Neural cell (in vitro differentiated cells): ENCODE data around the gene ZNF516. TPM values are rescaled to one million over a fixed set of nuclear protein-coding genes. Genes with fewer than 3 reads are reported as not detected.
A peak's percentile ranks its signal among the peaks of the same experiment; 100 is the strongest.

Experiments
- H2AFZ ChIP-seq: fragments of 200-600, 300-800 bp; sonication (generic), shearing (Covaris generic); 2 replicates; pipeline ENCODE4 v1.6.0; 2014; ENCODE audit warnings: low read depth, mild to moderate bottlenecking, antibody characterized with exemption, low read length, moderate library complexity
- H3F3A ChIP-seq: fragments of 200-600 bp; shearing (Covaris generic); 2 replicates; pipeline ENCODE4 v1.6.1; 2016; ENCODE audit warnings: mild to moderate bottlenecking, moderate library complexity, mixed read lengths, antibody characterized with exemption, low read length; ENCODE audit not compliant: insufficient read depth, poor library complexity, severe bottlenecking
- H3K27ac ChIP-seq: fragments of 200-600, 300-800 bp; sonication (generic), shearing (Covaris generic); 2 replicates; pipeline ENCODE4 v1.5.1; 2014; ENCODE audit warnings: mild to moderate bottlenecking, low read length, moderate library complexity
- H3K27me3 ChIP-seq: fragments of 300-800, 200-600 bp; sonication (generic), shearing (Covaris generic); 2 replicates; pipeline ENCODE4 v1.6.0; 2014; ENCODE audit warnings: mild to moderate bottlenecking, low read depth, low read length, moderate library complexity; ENCODE audit not compliant: insufficient read depth
- H3K36me3 ChIP-seq: fragments of 300-800, 200-600 bp; sonication (generic), shearing (Covaris generic); 2 replicates; pipeline ENCODE4 v1.5.1; 2014; ENCODE audit warnings: mild to moderate bottlenecking, antibody characterized with exemption, low read length, moderate library complexity; ENCODE audit not compliant: insufficient read depth
- H3K4me2 ChIP-seq: fragments of 300-800, 200-600 bp; sonication (generic), shearing (Covaris generic); 2 replicates; pipeline ENCODE4 v1.6.0; 2014; ENCODE audit warnings: mild to moderate bottlenecking, low read length
- H3K4me3 ChIP-seq: fragments of 300-800, 200-600 bp; sonication (generic), shearing (Covaris generic); 2 replicates; pipeline ENCODE4 v1.5.1; 2014; ENCODE audit warnings: mild to moderate bottlenecking, low read length, moderate library complexity
- H3K79me2 ChIP-seq: fragments of 200-600 bp; shearing (Covaris generic); replicated peaks from 2 replicates; pipeline ENCODE4 v1.6.0; 2014; ENCODE audit warnings: mild to moderate bottlenecking, low read length, moderate library complexity; ENCODE audit not compliant: insufficient read depth
- H3K9ac ChIP-seq: fragments of 300-800, 200-600 bp; sonication (generic), shearing (Covaris generic); 2 replicates; pipeline ENCODE4 v1.6.1; 2016; ENCODE audit warnings: mild to moderate bottlenecking, low read length, mixed read lengths
- H3K9me2 ChIP-seq: fragments of 200-600 bp; shearing (Covaris generic); 2 replicates; pipeline ENCODE4 v1.6.1; 2016; ENCODE audit warnings: mild to moderate bottlenecking, low read length, mixed read lengths; ENCODE audit not compliant: insufficient read depth
- H3K9me3 ChIP-seq: fragments of 200-600, 300-800 bp; sonication (generic), shearing (Covaris generic); 2 replicates; pipeline ENCODE4 v1.6.1; 2016; ENCODE audit warnings: mild to moderate bottlenecking, mixed run types, low read length, moderate library complexity, mixed read lengths
- H4K20me1 ChIP-seq: fragments of 200-600 bp; shearing (Covaris generic); 2 replicates; pipeline ENCODE4 v1.6.1; 2016; ENCODE audit warnings: mild to moderate bottlenecking, mixed run types; ENCODE audit not compliant: insufficient read depth
- EP300 ChIP-seq: fragments of 450-650 bp; conservative IDR thresholded peaks from 2 replicates; pipeline ENCODE4 v1.6.1; 2014; ENCODE audit warnings: antibody characterized with exemption, mild to moderate bottlenecking, moderate library complexity; ENCODE audit not compliant: poor library complexity, severe bottlenecking
- EZH2 ChIP-seq: fragments of 200-600, 300-800 bp; shearing (Covaris generic), sonication (generic); IDR thresholded peaks from 2 replicates; pipeline ENCODE4 v1.6.1; 2014; ENCODE audit warnings: antibody characterized with exemption, low read length, borderline replicate concordance, mild to moderate bottlenecking; ENCODE audit not compliant: insufficient read depth, poor library complexity, severe bottlenecking
- MXI1 ChIP-seq: fragments of 450-650 bp; conservative IDR thresholded peaks from 2 replicates; pipeline ENCODE4 v1.6.1; 2014; ENCODE audit warnings: antibody characterized with exemption, mild to moderate bottlenecking; ENCODE audit not compliant: poor library complexity, severe bottlenecking
- POLR2AphosphoS5 ChIP-seq: IDR thresholded peaks from 2 replicates; pipeline ENCODE4 v1.6.1; 2012
- RAD21 ChIP-seq: fragments of 450-650 bp; conservative IDR thresholded peaks from 2 replicates; pipeline ENCODE4 v1.6.1; 2014; ENCODE audit warnings: antibody characterized with exemption, mild to moderate bottlenecking, moderate library complexity
- REST ChIP-seq: IDR thresholded peaks from 2 replicates; pipeline ENCODE4 v1.6.1; 2012; ENCODE audit warnings: borderline replicate concordance
- SMC3 ChIP-seq: fragments of 450-650 bp; conservative IDR thresholded peaks from 2 replicates; pipeline ENCODE4 v1.6.1; 2014; ENCODE audit warnings: antibody characterized with exemption, mild to moderate bottlenecking, moderate library complexity; ENCODE audit not compliant: poor library complexity
- TAF1 ChIP-seq: IDR thresholded peaks from 2 replicates; pipeline ENCODE4 v1.6.1; 2012; ENCODE audit warnings: low read depth
- polyA plus RNA-seq: library from polyadenylated mRNA; depleted of rRNA; stranded (reverse); fragments of >200 nt; gene quantifications from 2 replicates; pipeline ENCODE4 v1.2.3, GENCODE V29; 2014
- TF ChIP-seq, protein P1 (sequence below): fragments of 450-650 bp; IDR thresholded peaks from 2 replicates; pipeline ENCODE4 v1.5.1; 2014; ENCODE audit warnings: antibody characterized with exemption, mild to moderate bottlenecking, moderate library complexity; ENCODE audit not compliant: poor library complexity, severe bottlenecking

The ZNF516 gene
- polyA plus RNA-seq, 1 donor from 2014 or later = 11.5 TPM

- H3K9me3 ChIP-seq = no peaks in the 10 kb centered on the region
- H3K27me3 ChIP-seq = no peaks in the 10 kb centered on the region
- no peaks in the 10 kb centered on the region for H3K36me3 ChIP-seq
- TF ChIP-seq MXI1 (peak; percentile 39), POLR2AphosphoS5 (no peak), EP300 (peak; percentile 24), RAD21 (peak; percentile 100), REST (no peak), TAF1 (no peak), EZH2 (no peak), SMC3 (peak; percentile 99)
- TF ChIP-seq, protein P1, sequence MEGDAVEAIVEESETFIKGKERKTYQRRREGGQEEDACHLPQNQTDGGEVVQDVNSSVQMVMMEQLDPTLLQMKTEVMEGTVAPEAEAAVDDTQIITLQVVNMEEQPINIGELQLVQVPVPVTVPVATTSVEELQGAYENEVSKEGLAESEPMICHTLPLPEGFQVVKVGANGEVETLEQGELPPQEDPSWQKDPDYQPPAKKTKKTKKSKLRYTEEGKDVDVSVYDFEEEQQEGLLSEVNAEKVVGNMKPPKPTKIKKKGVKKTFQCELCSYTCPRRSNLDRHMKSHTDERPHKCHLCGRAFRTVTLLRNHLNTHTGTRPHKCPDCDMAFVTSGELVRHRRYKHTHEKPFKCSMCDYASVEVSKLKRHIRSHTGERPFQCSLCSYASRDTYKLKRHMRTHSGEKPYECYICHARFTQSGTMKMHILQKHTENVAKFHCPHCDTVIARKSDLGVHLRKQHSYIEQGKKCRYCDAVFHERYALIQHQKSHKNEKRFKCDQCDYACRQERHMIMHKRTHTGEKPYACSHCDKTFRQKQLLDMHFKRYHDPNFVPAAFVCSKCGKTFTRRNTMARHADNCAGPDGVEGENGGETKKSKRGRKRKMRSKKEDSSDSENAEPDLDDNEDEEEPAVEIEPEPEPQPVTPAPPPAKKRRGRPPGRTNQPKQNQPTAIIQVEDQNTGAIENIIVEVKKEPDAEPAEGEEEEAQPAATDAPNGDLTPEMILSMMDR = peak; percentile 98
- H3K27ac ChIP-seq = no peak overlapping the region
- no peaks in the 10 kb centered on the region for H3F3A ChIP-seq
- no peaks in the 10 kb centered on the region for H4K20me1 ChIP-seq
- H3K4me2 ChIP-seq = no peak overlapping the region
- H2AFZ ChIP-seq = no peak overlapping the region
- no peaks in the 10 kb centered on the region for H3K9me2 ChIP-seq
- no peak overlapping the region for H3K4me3 ChIP-seq
- no peak overlapping the region for H3K9ac ChIP-seq
- peaks cover 39% of the 10 kb centered on the region for H3K79me2 ChIP-seq
Measured at GRCh38 chr18:76398896-76399612, 96.0 kb downstream of the ZNF516 start.

DNA sequence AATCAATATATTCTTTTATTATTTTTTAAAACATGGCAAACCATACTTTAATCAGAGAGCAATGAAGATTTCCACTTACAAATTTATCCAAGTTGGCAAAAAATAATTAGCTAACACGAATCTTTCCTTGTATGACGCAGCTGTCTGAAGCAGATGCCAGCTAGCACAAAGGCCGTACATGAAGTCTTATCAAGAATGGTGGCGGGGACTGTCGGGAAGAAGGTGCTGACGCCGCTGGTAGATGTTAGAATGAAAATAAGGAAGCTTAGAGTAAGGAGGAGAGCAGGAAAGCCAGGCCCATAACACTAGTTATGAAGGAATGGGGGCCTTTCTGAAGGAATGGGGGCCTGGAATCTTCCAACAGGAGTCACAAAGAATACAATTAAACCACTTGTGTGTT, 96.7 kb downstream of the ZNF516 start:
- Histone ChIP-seq H4K20me1 (no peaks in the 10 kb centered on the region), H3K27me3 (no peaks in the 10 kb centered on the region), H2AFZ (no peak overlapping the region), H3F3A (no peaks in the 10 kb centered on the region), H3K36me3 (no peaks in the 10 kb centered on the region), H3K4me3 (no peak overlapping the region), H3K9me2 (no peaks in the 10 kb centered on the region), H3K79me2 (peaks cover 39% of the 10 kb centered on the region), H3K9me3 (no peaks in the 10 kb centered on the region), H3K27ac (no peak overlapping the region), H3K9ac (no peak overlapping the region), H3K4me2 (no peak overlapping the region)
- TF ChIP-seq EZH2 (no peak), POLR2AphosphoS5 (no peak), EP300 (no peak), REST (no peak), SMC3 (no peak), MXI1 (no peak), TAF1 (no peak), RAD21 (no peak)
- TF ChIP-seq, protein P1 = no peak
